Measurements from ENCODE around the gene SLC25A1. TPM values are rescaled to one million over a fixed set of nuclear protein-coding genes. Genes with fewer than 3 reads are reported as not detected.
"Not testable (repeated sequence)": the region's sequence is repeated elsewhere in the genome, so short reads cannot be mapped to it uniquely, and the experiment has no call there.

Gene SLC25A1
- total RNA-seq, 1 donor from 2014 or later: 39.4 TPM

- H3K4me1 Mint-ChIP-seq: peaks cover 2% of the 10 kb centered on the region
- intact Hi-C loops (cut with micrococcal nuclease): no loop called here
- H3K36me3 Mint-ChIP-seq (ENCODE audit: low read depth): no peaks in the 10 kb centered on the region
- peaks cover 17% of the 10 kb centered on the region for H3K27me3 Mint-ChIP-seq
- no peak overlapping the region for H3K4me3 Mint-ChIP-seq
- no peaks in the 10 kb centered on the region for H3K9me3 Mint-ChIP-seq
- no peak for DNase-seq
- no peak overlapping the region for H3K27ac Mint-ChIP-seq
These were observed 35.0 kb upstream of the SLC25A1 start for GRCh38 chr22:19213442-19214077.

GRCh38 chr22:19213001-19213400 is 34.5 kb upstream of the SLC25A1 start:
- intact Hi-C loops (cut with micrococcal nuclease): no loop called here
- Mint-ChIP-seq H3K36me3 (ENCODE audit: low read depth) (no peaks in the 10 kb centered on the region), H3K4me1 (peaks cover 2% of the 10 kb centered on the region), H3K27me3 (peaks cover 20% of the 10 kb centered on the region), H3K27ac (no peak overlapping the region), H3K9me3 (no peaks in the 10 kb centered on the region), H3K4me3 (no peak overlapping the region)
- DNase-seq: no peak

- no peak overlapping the region for H3K27ac Mint-ChIP-seq
- no peaks in the 10 kb centered on the region for H3K36me3 Mint-ChIP-seq (ENCODE audit: low read depth)
- H3K9me3 Mint-ChIP-seq: no peaks in the 10 kb centered on the region
- H3K4me1 Mint-ChIP-seq: no peaks in the 10 kb centered on the region
- no peak overlapping the region for H3K4me3 Mint-ChIP-seq
- peaks cover 20% of the 10 kb centered on the region for H3K27me3 Mint-ChIP-seq
- intact Hi-C loops (cut with micrococcal nuclease): no loop called here
- DNase-seq: no peak
These were observed 33.9 kb upstream of the SLC25A1 start for GRCh38 chr22:19212302-19212870.

DNA sequence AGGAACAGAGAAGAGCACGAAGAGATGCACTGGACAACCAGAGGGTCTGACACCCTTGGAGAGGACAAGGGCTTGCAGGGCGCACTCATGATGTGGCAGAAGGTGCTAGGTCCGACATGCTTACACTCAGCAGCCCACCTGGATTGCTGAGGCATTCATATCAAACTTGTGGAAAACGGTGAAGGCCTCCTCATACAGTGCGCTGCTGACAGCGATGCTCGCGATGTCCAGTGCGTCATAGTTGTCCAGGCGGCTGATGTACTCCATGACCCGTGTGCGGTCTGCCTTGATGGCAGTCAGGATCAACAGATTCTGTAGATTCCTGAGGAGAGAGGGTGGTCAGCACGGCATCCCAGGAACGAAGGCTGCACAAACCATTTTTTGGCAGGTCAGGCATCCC is 31.7 kb upstream of the SLC25A1 start:
- H3K4me3 Mint-ChIP-seq: no peak overlapping the region
- no peaks in the 10 kb centered on the region for H3K4me1 Mint-ChIP-seq
- no peaks in the 10 kb centered on the region for H3K36me3 Mint-ChIP-seq (ENCODE audit: low read depth)
- intact Hi-C loops (cut with micrococcal nuclease): loop anchor here (2.0 kb wide), 1 partner anchor 49 kb away; no protein-coding TSS in a partner anchor
- H3K27ac Mint-ChIP-seq: no peak overlapping the region
- peaks cover 20% of the 10 kb centered on the region for H3K27me3 Mint-ChIP-seq
- DNase-seq: no peak
- H3K9me3 Mint-ChIP-seq: no peaks in the 10 kb centered on the region

DNA sequence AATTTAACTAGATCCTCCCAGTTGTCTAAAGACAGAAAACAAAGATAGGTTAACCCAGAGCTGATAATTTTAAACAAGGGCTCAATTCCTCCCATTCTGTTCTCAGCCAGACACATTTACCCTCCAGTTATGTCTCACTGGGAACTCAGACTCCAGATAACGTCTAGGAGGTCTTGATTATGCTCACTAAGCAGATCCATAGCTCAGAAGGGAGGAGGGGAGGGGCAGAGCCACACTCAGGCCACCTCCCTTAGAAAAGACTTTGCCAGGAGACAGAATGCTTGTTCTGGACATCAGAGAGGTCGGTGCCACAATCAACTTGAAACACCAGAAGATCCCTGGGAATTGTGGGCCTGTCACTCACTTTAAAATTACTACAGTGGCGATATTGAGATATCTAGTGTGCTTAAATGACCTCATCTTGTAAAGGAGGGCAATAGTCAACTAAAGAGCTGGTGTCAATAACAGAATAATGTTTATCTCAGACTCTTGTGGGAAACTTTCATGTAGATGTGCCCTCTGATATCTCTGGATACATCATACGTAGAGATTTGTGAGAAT is 29.8 kb upstream of the SLC25A1 start:
- no peak overlapping the region for H3K27ac Mint-ChIP-seq
- peaks cover 23% of the 10 kb centered on the region for H3K27me3 Mint-ChIP-seq
- H3K4me1 Mint-ChIP-seq: no peaks in the 10 kb centered on the region
- intact Hi-C loops (cut with micrococcal nuclease): no loop called here
- H3K36me3 Mint-ChIP-seq (ENCODE audit: low read depth): no peaks in the 10 kb centered on the region
- no peaks in the 10 kb centered on the region for H3K9me3 Mint-ChIP-seq
- DNase-seq: no peak
- H3K4me3 Mint-ChIP-seq: no peak overlapping the region

- Mint-ChIP-seq H3K9me3 (no peaks in the 10 kb centered on the region), H3K27ac (no peak overlapping the region), H3K36me3 (ENCODE audit: low read depth) (no peaks in the 10 kb centered on the region), H3K4me1 (no peaks in the 10 kb centered on the region), H3K27me3 (peaks cover 23% of the 10 kb centered on the region), H3K4me3 (no peak overlapping the region)
- intact Hi-C loops (cut with micrococcal nuclease): no loop called here
- DNase-seq: no peak
These were observed 29.3 kb upstream of the SLC25A1 start for GRCh38 chr22:19207884-19208283.

DNA sequence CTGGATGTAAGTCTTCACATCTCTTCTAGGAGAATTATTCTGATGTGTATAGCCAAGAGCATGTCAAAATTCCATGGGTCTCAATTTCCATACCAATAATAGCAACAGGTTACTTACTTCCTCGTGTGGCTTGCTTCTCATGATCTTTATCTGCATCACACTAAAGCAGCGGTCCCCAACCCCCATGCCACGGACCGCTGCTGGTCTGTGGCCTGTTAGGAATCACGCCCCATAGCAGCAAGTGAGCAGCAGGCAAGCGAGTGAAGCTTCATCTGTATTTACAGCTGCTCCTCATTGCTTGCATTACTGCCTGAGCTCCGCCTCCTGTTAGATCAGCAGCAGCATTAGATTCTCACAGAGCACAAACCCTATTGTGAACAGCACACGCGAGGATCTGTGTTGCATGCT is 28.9 kb upstream of the SLC25A1 start:
- Mint-ChIP-seq H3K27ac (no peak overlapping the region), H3K36me3 (ENCODE audit: low read depth) (no peaks in the 10 kb centered on the region), H3K4me1 (no peaks in the 10 kb centered on the region), H3K27me3 (peaks cover 20% of the 10 kb centered on the region), H3K4me3 (no peak overlapping the region), H3K9me3 (no peaks in the 10 kb centered on the region)
- intact Hi-C loops (cut with micrococcal nuclease): no loop called here
- no peak for DNase-seq

- no peaks in the 10 kb centered on the region for H3K9me3 Mint-ChIP-seq
- DNase-seq: no peak
These were observed 27.8 kb upstream of the SLC25A1 start for GRCh38 chr22:19206287-19206686.

DNA sequence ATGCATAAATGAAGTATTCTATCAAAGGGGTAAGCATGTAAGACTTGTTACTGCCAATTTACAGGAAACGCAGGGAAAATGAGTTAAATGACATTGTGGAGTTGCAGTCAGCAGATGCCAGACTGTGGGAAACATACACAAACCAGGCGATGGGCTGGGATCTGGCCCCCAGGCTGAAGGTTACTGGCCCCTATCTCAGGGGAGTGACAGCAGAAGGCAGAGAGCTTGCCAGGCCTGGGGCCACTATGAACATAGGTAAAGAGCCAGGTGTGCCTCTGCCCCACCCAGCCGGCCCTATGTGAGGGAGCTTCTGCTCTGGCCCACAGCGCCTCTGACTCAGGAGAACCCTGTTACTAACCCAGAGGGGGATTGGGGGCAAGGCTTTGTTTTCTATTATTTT is 26.1 kb upstream of the SLC25A1 start:
- no peaks in the 10 kb centered on the region for H3K9me3 Mint-ChIP-seq
- intact Hi-C loops (cut with micrococcal nuclease): no loop called here

More at GRCh38 chr22:19206287-19206686, 27.8 kb upstream of the SLC25A1 start:
- intact Hi-C loops (cut with micrococcal nuclease): no loop called here
- no peaks in the 10 kb centered on the region for H3K36me3 Mint-ChIP-seq (ENCODE audit: low read depth)
- H3K4me1 Mint-ChIP-seq: no peaks in the 10 kb centered on the region
- H3K27me3 Mint-ChIP-seq: peaks cover 18% of the 10 kb centered on the region
- no peak overlapping the region for H3K4me3 Mint-ChIP-seq
- no peak overlapping the region for H3K27ac Mint-ChIP-seq

DNA sequence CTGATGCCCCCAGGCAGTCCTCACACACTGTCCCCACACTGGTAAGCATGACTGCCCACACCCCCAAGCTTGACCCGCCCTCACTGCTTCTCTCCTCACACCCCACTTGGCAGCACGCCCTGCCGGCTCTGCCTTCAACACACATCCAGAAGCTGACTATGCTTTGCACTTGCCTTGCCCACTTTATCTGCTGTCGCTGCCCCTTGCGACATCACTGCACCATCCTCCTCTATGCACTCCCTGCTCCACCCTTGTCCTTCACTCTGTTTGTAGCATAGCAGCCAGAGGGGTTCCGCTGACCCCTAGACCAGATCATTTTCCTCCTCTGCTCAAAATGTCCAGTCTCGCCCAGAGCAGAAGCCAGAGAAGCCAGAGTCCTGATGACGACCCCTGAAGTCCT is 25.3 kb upstream of the SLC25A1 start:
- H3K4me1 Mint-ChIP-seq: no peaks in the 10 kb centered on the region
- DNase-seq: no peak
- peaks cover 10% of the 10 kb centered on the region for H3K27me3 Mint-ChIP-seq
- H3K36me3 Mint-ChIP-seq (ENCODE audit: low read depth): no peaks in the 10 kb centered on the region
- intact Hi-C loops (cut with micrococcal nuclease): no loop called here
- no peak overlapping the region for H3K4me3 Mint-ChIP-seq
- no peak overlapping the region for H3K27ac Mint-ChIP-seq
- H3K9me3 Mint-ChIP-seq: no peaks in the 10 kb centered on the region

More for the DNA sequence above, 26.1 kb upstream of the SLC25A1 start:
- Mint-ChIP-seq H3K27ac (no peak overlapping the region), H3K4me1 (no peaks in the 10 kb centered on the region), H3K4me3 (no peak overlapping the region), H3K36me3 (ENCODE audit: low read depth) (no peaks in the 10 kb centered on the region), H3K27me3 (peaks cover 11% of the 10 kb centered on the region)
- DNase-seq: no peak

DNA sequence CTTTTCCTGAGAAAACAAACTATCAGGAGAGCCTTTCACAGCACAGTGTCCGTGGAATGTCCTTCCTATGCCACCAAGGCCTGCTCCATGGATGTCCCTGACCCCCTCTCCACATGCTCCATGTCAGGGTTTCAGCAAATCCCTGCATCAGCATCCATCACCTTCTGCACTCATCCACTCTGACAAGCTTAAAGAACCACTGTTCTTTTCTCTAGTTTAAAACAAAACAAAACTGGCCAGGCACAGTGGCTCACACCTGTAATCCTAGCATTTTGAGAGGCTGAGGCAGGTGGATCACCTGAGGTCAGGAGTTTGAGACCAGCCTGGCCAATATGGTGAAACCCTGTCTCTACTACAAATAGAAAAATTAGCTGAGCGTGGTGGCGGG is 24.3 kb upstream of the SLC25A1 start:
- intact Hi-C loops (cut with micrococcal nuclease); H3K36me3 Mint-ChIP-seq (ENCODE audit: low read depth); H3K27ac Mint-ChIP-seq; H3K9me3 Mint-ChIP-seq; DNase-seq; H3K27me3 Mint-ChIP-seq; H3K4me3 Mint-ChIP-seq; H3K4me1 Mint-ChIP-seq: not testable (repeated sequence)

DNA sequence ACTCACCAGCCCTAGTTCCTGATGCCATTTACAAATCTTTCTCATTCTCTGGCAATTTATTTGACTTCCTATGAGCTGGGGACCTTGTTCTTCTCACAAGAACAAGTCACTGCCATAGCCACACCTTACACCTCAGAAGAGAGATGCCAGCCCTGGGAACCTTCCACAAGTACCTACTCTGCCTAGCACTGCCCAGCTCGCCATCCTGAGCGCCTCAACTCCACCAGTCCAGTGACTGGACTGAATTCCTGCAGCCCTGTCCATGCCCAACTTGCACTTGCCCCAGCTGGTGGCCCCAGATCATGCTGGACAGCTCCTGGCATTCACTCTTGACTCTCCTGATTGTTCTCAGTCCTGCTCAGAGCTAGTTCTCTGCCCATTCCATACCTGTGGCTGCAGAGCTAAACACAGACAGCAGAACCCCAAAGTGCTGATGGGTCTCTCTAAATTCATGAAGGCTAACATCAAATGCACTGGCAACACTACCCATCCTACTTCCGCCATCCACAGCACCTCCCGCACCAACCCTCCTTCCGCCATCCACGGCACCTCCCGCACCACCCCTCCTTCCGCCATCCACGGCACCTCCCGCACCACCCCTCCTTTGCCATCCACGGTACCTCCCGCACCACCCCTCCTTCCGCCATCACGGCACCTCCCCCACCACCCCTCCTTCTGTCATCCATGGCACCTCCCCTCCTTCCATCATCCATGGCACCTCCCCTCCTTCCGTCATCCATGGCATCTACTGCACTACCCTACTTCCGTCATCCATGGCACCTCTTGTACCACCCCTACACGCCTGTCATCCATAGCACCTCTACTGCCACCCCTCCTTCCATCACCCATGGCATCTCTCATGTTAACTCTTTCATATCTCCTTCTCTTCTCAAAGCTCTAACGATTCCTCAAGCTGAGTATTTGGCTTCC is 23.6 kb upstream of the SLC25A1 start:
- no peak for DNase-seq
- peaks cover 11% of the 10 kb centered on the region for H3K27me3 Mint-ChIP-seq
- H3K27ac Mint-ChIP-seq: no peak overlapping the region
- intact Hi-C loops (cut with micrococcal nuclease): no loop called here
- H3K36me3 Mint-ChIP-seq (ENCODE audit: low read depth): no peaks in the 10 kb centered on the region
- no peaks in the 10 kb centered on the region for H3K4me1 Mint-ChIP-seq
- H3K4me3 Mint-ChIP-seq: no peak overlapping the region
- H3K9me3 Mint-ChIP-seq: no peaks in the 10 kb centered on the region

DNA sequence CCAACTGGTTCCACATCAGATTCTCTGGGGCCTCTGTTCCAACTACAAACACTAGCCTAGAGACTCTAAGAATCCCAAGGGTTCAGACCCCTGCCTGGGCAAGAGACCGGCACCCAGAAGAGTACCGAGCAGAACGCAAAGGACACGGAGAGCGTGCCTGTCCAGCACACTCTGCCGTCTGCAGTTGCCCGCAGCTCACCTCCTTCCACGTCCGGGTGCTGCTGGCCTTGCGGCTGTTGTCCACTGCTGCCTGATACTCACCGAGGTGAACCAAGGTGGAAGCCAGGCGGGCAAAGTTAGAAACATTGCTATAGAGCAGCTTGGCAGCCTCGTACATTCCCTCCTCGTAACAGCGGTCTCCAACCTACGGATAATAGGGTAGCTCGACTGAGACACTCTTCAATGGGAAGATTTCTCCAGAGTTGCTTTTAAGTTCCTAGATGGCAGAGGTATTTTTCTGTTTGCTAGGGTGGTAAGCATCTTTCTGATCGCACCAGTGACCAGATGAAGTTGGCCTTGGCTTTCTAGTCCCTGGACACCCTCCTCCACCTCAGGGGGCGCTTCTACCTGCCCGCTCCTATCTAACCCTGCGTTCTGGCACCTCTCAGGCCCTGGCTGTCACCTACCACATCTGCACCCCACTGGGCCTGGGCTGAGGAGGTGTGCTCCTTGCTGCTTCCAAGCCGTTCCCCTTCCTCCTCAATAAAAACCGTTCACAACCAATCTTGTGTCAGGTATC is 22.8 kb upstream of the SLC25A1 start:
- Mint-ChIP-seq H3K4me1 (no peaks in the 10 kb centered on the region), H3K4me3 (no peak overlapping the region), H3K27me3 (peaks cover 11% of the 10 kb centered on the region), H3K36me3 (ENCODE audit: low read depth) (no peaks in the 10 kb centered on the region), H3K27ac (no peak overlapping the region), H3K9me3 (no peaks in the 10 kb centered on the region)
- no peak for DNase-seq
- intact Hi-C loops (cut with micrococcal nuclease): no loop called here

Data from activated CD4-positive, alpha-beta T cell treated with anti-CD3 and anti-CD28 coated beads, Interleukin-2, amount 10 ng/mL, durations not matched to agents 24 days and 14 days (primary cell).